Measurements from ENCODE around the gene CYP26C1.

The CYP26C1 gene

DNA sequence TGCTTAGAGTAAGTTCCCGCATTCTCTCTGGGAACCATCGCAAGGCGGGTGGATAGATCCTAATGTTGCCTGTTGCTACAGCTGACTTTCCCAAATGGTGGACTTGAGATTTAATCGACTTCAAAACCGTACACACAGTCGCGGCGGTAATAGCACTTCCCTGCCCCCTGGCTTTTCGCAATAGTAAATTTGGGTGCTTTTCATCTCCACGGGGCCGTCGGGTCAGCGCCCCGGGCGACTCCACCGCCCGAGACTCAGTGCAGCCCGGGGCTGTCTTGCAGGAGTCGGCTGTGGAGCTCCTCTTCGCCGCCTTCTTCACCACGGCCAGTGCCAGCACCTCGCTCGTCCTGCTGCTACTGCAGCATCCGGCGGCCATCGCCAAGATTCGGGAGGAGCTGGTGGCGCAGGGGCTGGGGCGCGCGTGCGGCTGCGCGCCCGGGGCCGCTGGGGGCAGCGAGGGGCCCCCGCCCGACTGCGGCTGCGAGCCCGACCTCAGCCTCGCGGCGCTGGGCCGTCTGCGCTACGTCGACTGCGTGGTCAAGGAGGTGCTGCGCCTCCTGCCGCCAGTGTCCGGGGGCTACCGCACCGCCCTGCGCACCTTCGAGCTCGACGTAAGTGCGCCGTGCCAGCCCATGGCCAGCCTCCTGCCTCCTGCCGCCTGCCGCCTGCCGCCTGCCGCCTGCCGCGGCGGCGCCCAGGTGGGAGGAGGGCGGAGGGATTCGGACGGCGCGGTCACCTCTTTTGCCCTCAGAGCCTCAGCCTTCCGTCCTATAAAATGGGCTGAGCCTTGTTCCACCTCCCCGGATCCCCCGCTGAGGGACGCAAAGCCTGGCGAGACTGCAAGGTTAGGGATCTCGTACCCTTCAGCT is 5.3 kb downstream of the CYP26C1 start:
- Histone ChIP-seq H3K9ac (ENCODE audit: low read length) (no peak overlapping the region), H3K27ac (ENCODE audit: low read depth, low read length) (no peak overlapping the region), H3K9me3 (ENCODE audit: low read length) (no peaks in the 10 kb centered on the region), H3K4me3 (ENCODE audit: low read depth in 1 of 2, low read length in 2 of 2) (no peak overlapping the region), H3K36me3 (ENCODE audit: insufficient read depth, low read length) (no peaks in the 10 kb centered on the region), H3K27me3 (ENCODE audit: control insufficient read depth in 1 of 2, insufficient read depth in 2 of 2, low read length in 2 of 2) (peaks cover 13 to 82% of the 10 kb centered on the region in 2 donors), H3K4me1 (ENCODE audit: insufficient read depth, low read length) (peaks cover 5% of the 10 kb centered on the region)

DNA sequence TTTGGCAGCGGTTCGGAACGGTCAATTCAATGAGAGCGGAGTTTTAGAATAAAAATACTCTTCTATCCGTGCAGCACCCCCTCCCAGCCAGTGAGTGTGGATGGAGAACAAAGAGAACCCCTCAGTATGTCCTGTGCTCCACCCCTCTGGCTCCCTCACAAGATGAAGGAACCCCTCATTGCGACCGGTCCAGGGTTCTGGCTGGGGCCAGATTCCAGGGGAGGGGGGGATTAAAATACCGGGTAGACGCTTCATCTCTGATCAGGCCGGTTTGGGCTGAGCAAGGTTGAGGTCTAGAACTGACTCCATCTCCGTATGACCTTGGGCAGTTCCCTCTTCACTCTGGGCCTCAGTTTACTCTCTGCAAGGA is 5.9 kb downstream of the CYP26C1 start:
- Histone ChIP-seq H3K4me3 (ENCODE audit: low read depth in 1 of 2, low read length in 2 of 2) (no peak overlapping the region), H3K9ac (ENCODE audit: low read length) (no peak overlapping the region), H3K27ac (ENCODE audit: low read depth, low read length) (no peak overlapping the region), H3K27me3 (ENCODE audit: control insufficient read depth in 1 of 2, insufficient read depth in 2 of 2, low read length in 2 of 2) (peaks cover 17 to 79% of the 10 kb centered on the region in 2 donors), H3K36me3 (ENCODE audit: insufficient read depth, low read length) (no peaks in the 10 kb centered on the region), H3K9me3 (ENCODE audit: low read length) (no peaks in the 10 kb centered on the region), H3K4me1 (ENCODE audit: insufficient read depth, low read length) (peaks cover 5% of the 10 kb centered on the region)

DNA sequence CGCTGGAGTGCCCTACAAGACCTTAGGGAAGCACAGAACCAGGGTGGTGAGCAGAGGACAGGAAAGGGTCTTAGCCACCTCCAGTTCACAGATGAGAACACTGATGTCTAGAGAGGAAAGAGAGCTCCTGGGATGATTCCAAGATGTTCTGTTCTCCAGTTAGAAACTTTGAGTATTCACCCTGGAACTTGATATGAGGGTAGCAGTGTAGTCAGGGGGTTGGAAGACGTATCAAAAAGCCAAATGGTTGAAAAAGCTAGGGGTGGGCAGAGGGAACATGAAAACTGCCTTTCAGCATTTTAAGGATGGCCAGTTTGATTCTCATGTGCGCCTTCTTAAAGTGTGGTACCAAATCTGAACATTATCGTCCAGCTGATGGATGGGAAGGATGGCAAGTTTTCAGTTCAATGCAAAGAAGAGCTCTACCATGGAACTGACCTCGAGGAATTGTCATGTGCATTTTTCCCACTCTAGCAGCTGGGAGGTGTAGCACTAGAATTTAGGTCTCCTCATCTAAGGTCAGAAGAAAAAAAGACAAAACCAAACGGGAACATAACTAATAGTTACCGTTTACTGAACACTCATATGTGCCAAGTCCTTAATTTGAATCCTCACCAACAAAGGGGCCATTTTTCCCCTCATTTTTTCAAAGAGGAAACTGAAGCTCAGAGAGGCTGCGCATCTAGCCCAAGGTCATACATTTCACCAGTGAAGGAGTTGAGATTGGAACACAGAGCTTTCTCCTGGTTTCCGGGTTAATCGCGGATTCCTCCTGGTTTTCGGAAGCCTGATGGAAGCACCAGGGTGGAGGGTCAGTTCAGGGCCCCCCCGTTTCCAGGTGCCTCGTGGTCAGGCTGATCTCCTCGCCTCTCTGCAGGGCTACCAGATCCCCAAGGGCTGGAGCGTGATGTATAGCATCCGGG is 7.1 kb downstream of the CYP26C1 start:
- peaks cover 10% of the 10 kb centered on the region for H3K4me1 ChIP-seq (ENCODE audit: insufficient read depth, low read length)
- peaks cover 17 to 78% of the 10 kb centered on the region in 2 donors for H3K27me3 ChIP-seq (ENCODE audit: control insufficient read depth in 1 of 2, insufficient read depth in 2 of 2, low read length in 2 of 2)
- H3K9ac ChIP-seq (ENCODE audit: low read length), result no peak overlapping the region
- H3K9me3 ChIP-seq (ENCODE audit: low read length), result no peaks in the 10 kb centered on the region
- H3K4me3 ChIP-seq (ENCODE audit: low read depth in 1 of 2, low read length in 2 of 2), result no peak overlapping the region
- H3K36me3 ChIP-seq (ENCODE audit: insufficient read depth, low read length), result no peaks in the 10 kb centered on the region
- no peak overlapping the region for H3K27ac ChIP-seq (ENCODE audit: low read depth, low read length)

DNA sequence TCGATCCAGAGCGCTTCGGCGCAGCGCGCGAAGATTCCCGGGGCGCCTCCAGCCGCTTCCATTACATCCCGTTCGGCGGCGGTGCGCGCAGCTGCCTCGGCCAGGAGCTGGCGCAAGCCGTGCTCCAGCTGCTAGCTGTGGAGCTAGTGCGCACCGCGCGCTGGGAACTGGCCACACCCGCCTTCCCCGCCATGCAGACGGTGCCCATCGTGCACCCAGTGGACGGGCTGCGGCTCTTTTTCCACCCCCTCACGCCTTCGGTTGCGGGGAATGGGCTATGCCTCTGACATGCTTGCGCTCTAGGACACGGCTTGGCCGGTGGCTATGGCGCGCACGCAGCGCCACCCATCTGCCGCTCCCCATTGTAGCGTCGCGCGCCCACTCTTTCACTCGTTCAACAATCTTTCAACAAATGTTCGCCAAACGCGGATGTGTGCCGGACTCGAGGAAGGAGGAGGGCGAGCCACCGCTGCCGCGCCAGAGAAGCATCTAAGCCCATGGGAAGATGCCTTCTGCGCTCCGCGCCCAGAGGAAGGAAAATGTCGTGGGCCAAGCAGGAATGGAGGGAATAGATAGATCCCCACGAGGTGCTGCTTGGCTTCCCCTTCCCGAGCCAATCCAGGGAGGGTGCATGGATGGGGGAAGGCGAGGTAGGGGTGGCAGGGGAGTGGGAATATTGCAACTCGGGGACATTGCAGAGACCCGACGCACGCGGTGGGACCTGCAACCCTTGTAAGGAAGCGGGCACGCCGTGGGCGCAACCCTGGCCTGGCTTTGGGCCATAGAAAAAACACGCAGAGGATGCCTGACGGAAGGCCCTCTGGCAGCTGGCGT is 8.0 kb downstream of the CYP26C1 start:
- Histone ChIP-seq H3K36me3 (ENCODE audit: insufficient read depth, low read length) (no peaks in the 10 kb centered on the region), H3K9me3 (ENCODE audit: low read length) (no peaks in the 10 kb centered on the region), H3K4me1 (ENCODE audit: insufficient read depth, low read length) (peaks cover 16% of the 10 kb centered on the region), H3K27ac (ENCODE audit: low read depth, low read length) (no peak overlapping the region), H3K4me3 (ENCODE audit: low read depth in 1 of 2, low read length in 2 of 2) (no peak overlapping the region), H3K9ac (ENCODE audit: low read length) (no peak overlapping the region), H3K27me3 (ENCODE audit: control insufficient read depth in 1 of 2, insufficient read depth in 2 of 2, low read length in 2 of 2) (peaks cover 21 to 80% of the 10 kb centered on the region in 2 donors)

DNA sequence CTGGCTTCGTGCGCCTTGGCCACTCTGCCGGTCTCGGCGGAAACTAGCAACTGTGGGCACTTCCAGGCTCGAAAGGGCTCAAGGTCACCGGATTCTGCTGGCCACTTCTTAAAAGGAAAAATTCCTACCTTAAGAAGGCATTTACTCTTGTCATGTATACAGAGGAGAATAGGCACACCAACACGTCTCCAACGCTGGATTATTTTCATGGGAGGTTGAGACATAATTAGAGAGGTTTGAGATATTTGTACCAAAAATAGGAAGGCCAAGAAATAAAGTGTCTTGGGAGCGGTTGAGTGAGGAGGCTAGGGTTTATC is 8.6 kb downstream of the CYP26C1 start:
- no peaks in the 10 kb centered on the region for H3K36me3 ChIP-seq (ENCODE audit: insufficient read depth, low read length)
- no peak overlapping the region for H3K9ac ChIP-seq (ENCODE audit: low read length)
- H3K9me3 ChIP-seq (ENCODE audit: low read length), result no peaks in the 10 kb centered on the region
- peaks cover 16% of the 10 kb centered on the region for H3K4me1 ChIP-seq (ENCODE audit: insufficient read depth, low read length)
- H3K4me3 ChIP-seq (ENCODE audit: low read depth in 1 of 2, low read length in 2 of 2), result no peak overlapping the region
- H3K27ac ChIP-seq (ENCODE audit: low read depth, low read length), result no peak overlapping the region
- H3K27me3 ChIP-seq (ENCODE audit: control insufficient read depth in 1 of 2, insufficient read depth in 2 of 2, low read length in 2 of 2), result peaks cover 21 to 80% of the 10 kb centered on the region in 2 donors

DNA sequence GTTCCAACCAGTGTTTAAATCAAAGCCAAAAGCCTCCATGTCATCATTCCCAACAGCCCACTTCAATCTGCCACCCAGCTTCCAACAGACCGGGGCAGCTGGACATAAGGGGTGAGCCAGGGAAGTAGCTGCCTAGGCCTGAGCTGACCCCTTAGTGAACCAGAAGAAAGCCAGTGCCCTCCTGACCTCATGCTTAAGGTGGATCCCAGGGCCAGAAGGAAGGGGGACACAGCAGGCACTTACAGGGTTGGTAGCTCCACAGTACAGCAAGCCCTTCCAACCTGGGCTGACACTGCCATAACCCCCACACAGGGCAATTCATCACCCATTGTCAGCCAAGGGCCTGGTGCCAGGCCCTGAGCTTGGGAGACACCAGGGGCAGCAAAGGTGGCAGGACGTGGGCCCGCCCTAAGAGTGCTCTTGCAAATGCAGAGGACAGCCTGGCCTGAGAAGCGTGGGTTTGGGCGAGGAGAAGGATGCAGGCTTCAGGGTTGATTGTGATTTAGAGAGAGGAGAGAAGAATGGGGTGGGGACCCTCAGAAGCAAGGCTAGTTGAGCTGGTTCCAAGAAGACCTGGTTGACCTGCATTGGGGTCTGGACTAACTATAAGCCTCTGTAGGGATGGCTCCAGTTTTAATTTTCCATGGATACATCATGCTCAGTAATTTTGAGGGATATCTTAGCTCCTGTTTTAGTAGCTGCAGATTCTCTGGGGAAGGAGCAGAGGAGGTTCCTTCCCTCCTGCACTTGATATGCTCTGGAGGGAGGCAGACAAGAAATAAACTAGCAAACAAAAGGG is 10.0 kb downstream of the CYP26C1 start:
- H3K9me3 ChIP-seq (ENCODE audit: low read length), result no peaks in the 10 kb centered on the region
- H3K9ac ChIP-seq (ENCODE audit: low read length), result no peak overlapping the region
- H3K36me3 ChIP-seq (ENCODE audit: insufficient read depth, low read length), result no peaks in the 10 kb centered on the region
- H3K4me1 ChIP-seq (ENCODE audit: insufficient read depth, low read length), result peaks cover 22% of the 10 kb centered on the region
- H3K4me3 ChIP-seq (ENCODE audit: low read depth in 1 of 2, low read length in 2 of 2), result no peak overlapping the region
- peaks cover 23 to 80% of the 10 kb centered on the region in 2 donors for H3K27me3 ChIP-seq (ENCODE audit: control insufficient read depth in 1 of 2, insufficient read depth in 2 of 2, low read length in 2 of 2)
- no peak overlapping the region for H3K27ac ChIP-seq (ENCODE audit: low read depth, low read length)

DNA sequence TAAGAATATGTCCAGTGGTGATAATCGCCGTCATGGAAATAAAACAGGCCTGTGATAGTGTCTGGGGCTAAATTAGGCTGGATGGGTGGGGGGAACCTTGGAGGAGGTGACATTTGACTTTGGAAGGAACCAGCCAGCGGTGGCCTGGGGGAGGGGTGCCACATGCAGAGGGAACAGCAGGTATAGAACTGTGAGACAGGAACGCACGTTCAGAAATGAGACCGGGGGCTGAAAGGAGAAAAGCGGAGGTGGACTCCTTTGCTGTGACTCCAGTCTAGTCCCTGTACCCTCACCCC is 10.5 kb downstream of the CYP26C1 start:
- peaks cover 22% of the 10 kb centered on the region for H3K4me1 ChIP-seq (ENCODE audit: insufficient read depth, low read length)
- no peaks in the 10 kb centered on the region for H3K9me3 ChIP-seq (ENCODE audit: low read length)
- no peak overlapping the region for H3K4me3 ChIP-seq (ENCODE audit: low read depth in 1 of 2, low read length in 2 of 2)
- H3K36me3 ChIP-seq (ENCODE audit: insufficient read depth, low read length), result no peaks in the 10 kb centered on the region
- H3K27me3 ChIP-seq (ENCODE audit: control insufficient read depth in 1 of 2, insufficient read depth in 2 of 2, low read length in 2 of 2), result peaks cover 27 to 77% of the 10 kb centered on the region in 2 donors
- H3K27ac ChIP-seq (ENCODE audit: low read depth, low read length), result no peak overlapping the region
- H3K9ac ChIP-seq (ENCODE audit: low read length), result no peak overlapping the region

DNA sequence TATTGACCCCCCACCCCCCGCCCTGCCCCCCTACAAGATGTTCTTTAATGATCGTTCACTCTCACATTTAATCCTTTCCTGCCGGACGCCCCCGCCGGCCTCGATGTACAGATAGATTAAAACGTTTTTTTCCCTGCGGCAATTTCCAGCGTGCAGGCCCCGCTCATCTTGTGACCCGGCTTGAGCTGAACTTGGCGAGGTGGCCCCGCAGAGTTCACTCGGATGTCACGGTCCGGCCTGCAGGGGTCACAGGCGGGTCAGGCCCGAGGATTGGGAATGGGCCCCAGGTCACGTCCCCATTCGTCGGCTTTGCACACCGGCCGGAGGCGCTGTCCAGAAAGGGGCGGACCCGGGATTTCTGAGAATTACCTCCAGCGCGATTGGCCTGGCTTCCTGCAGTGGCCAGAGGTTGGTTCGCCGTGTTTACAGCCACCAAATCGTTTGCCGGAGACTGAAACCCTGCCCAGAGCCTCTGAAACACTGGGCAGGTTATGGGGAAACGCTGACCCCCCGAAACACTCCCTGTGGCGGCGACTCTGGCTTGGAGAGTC is 11.2 kb downstream of the CYP26C1 start:
- Histone ChIP-seq H3K4me3 (ENCODE audit: low read depth in 1 of 2, low read length in 2 of 2) (peak overlapping the region; percentile 35 to 45), H3K27me3 (ENCODE audit: control insufficient read depth in 1 of 2, insufficient read depth in 2 of 2, low read length in 2 of 2) (peaks cover 21 to 70% of the 10 kb centered on the region in 2 donors)

DNA sequence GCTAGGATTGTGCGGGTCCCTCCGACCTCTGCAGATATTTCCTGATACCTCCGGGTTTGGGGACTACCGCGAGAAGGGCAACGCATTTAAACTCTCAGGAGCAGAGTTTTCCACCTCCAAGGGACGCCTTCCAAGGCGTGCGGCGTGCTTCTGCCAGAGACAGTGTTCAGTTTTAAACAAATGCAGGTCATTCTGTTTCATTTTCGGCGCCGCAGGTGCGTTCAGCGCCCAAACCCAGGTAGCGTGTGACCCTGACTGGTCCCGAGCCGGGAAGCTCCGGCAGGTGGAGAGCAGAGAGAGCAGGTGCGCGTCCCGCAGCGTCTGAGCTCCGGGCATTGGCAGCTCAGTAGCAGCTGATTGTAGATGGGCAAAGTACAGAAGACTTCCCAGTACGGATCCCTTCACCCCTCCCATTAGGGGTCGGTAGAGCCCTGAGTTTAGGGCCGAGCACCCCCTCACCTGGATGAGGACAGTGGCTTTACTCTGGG is 11.7 kb downstream of the CYP26C1 start:
- H3K4me3 ChIP-seq (ENCODE audit: low read depth in 1 of 2, low read length in 2 of 2), result peak overlapping the region; percentile 35 to 45
- no peaks in the 10 kb centered on the region for H3K9me3 ChIP-seq (ENCODE audit: low read length)
- no peak overlapping the region for H3K9ac ChIP-seq (ENCODE audit: low read length)
- no peak overlapping the region for H3K27ac ChIP-seq (ENCODE audit: low read depth, low read length)
- peaks cover 15 to 68% of the 10 kb centered on the region in 2 donors for H3K27me3 ChIP-seq (ENCODE audit: control insufficient read depth in 1 of 2, insufficient read depth in 2 of 2, low read length in 2 of 2)
- H3K4me1 ChIP-seq (ENCODE audit: insufficient read depth, low read length), result peaks cover 22% of the 10 kb centered on the region
- H3K36me3 ChIP-seq (ENCODE audit: insufficient read depth, low read length), result no peaks in the 10 kb centered on the region

More for the DNA sequence above, 11.2 kb downstream of the CYP26C1 start:
- Histone ChIP-seq H3K9ac (ENCODE audit: low read length) (no peak overlapping the region), H3K27ac (ENCODE audit: low read depth, low read length) (no peak overlapping the region), H3K36me3 (ENCODE audit: insufficient read depth, low read length) (no peaks in the 10 kb centered on the region), H3K4me1 (ENCODE audit: insufficient read depth, low read length) (peaks cover 22% of the 10 kb centered on the region), H3K9me3 (ENCODE audit: low read length) (no peaks in the 10 kb centered on the region)

DNA sequence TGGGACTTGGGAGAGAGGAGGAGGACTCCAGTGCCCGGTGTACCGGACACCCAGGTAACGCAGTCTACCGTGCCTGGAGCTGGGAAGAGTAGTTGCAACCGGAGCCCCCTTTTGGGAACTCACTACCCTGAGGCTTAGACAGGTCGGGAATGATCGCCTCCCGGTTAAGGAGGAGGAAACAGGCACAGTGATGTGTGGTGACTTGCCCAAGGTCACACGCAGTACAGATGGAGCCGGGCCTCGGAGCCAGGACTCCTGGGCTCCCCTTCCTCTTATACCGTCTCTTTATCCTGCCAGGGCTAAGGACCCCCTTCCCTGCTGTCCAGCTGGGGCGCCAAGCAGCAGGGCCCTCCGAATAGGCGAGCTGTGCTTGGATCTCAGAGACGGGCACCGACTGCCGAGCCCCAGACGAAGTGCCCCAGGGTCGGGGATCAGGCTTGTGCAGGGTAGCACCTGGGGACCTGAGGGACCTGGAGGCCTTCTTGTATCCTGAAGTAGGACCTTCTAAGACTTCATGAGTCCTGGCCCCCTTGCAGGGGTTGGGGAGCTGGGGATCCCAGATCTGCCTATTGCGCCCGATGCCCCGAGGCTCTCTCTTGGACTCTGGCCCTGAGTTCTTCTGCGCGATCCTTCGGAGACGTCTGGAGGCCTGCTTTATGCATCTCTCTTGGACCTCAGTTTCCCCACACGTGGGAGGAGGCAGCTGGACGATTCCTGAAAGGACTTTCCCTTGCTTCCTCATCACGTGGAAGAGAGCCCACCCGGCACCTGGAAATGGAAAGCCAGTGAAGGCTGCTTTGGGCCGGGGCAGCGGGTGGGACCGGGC is 12.3 kb downstream of the CYP26C1 start:
- no peak overlapping the region for H3K9ac ChIP-seq (ENCODE audit: low read length)

More for the DNA sequence above, 12.3 kb downstream of the CYP26C1 start:
- Histone ChIP-seq H3K4me1 (ENCODE audit: insufficient read depth, low read length) (peaks cover 22% of the 10 kb centered on the region), H3K27ac (ENCODE audit: low read depth, low read length) (no peak overlapping the region), H3K27me3 (ENCODE audit: control insufficient read depth in 1 of 2, insufficient read depth in 2 of 2, low read length in 2 of 2) (peaks cover 14 to 68% of the 10 kb centered on the region in 2 donors), H3K9me3 (ENCODE audit: low read length) (no peaks in the 10 kb centered on the region), H3K36me3 (ENCODE audit: insufficient read depth, low read length) (no peaks in the 10 kb centered on the region), H3K4me3 (ENCODE audit: low read depth in 1 of 2, low read length in 2 of 2) (peak overlapping the region; percentile 20 to 45)

Data from muscle layer of colon (tissue), 2 donors.